Heart right ventricle (tissue), 16 donors: Measurements from ENCODE around the gene MT1F. TPM values are rescaled to one million over a fixed set of nuclear protein-coding genes. Genes with fewer than 3 reads are reported as not detected.

ENCODE experiments used
- ATAC-seq, 8 donors: fragments of 200-7000 bp; cut with Tn5 transposase; one replicate each; pipeline ENCODE4 v1.9.1; 2020; ENCODE audit warnings: mild to moderate bottlenecking in 8 of 8, moderate library complexity in 8 of 8, moderate number of reproducible peaks in 1 of 8
- DNase-seq, 2 donors: peaks; one replicate each; pipeline ENCODE4 v3.0.0-alpha.2; 2020
- H3K27ac ChIP-seq, 10 donors: fragments of 200-600 bp; sonication (generic) in 2 of 10; one replicate each; pipeline versions ENCODE4 v1.5.0 to v1.8.0; 2020 to 2022; ENCODE audit warnings: mild to moderate bottlenecking in 3 of 10
- H3K27me3 ChIP-seq, 7 donors: fragments of 200-600 bp; one replicate each; pipeline ENCODE4 v1.8.0; 2021 to 2022; ENCODE audit warnings: mild to moderate bottlenecking in 2 of 7
- H3K36me3 ChIP-seq, 9 donors: fragments of 200-600 bp; sonication (generic) in 1 of 9; one replicate each; pipeline versions ENCODE4 v1.5.0 to v1.8.0; 2020 to 2022; ENCODE audit warnings: mild to moderate bottlenecking in 2 of 9
- H3K4me1 ChIP-seq, 9 donors: fragments of 200-600 bp; sonication (generic) in 1 of 9; one replicate each; pipeline versions ENCODE4 v1.5.0 to v1.8.0; 2020 to 2022; ENCODE audit warnings: mild to moderate bottlenecking in 4 of 9
- H3K4me3 ChIP-seq, 10 donors: fragments of 200-600 bp; sonication (generic) in 2 of 10; one replicate each; pipeline versions ENCODE4 v1.5.0 to v1.8.0; 2020 to 2022; ENCODE audit warnings: mild to moderate bottlenecking in 7 of 10, moderate library complexity in 2 of 10
- H3K9me3 ChIP-seq, 11 donors: fragments of 200-600 bp in 10 of 11; sonication (generic) in 2 of 11; one replicate each; pipeline versions ENCODE4 v1.5.0 to v1.8.0; 2013 to 2022; ENCODE audit warnings: mild to moderate bottlenecking in 2 of 11, control low read depth in 1 of 11, moderate library complexity in 1 of 11
- WGBS, 2 donors: extraction: QIAGEN DNeasy Blood & Tissue Kit; methylation state at CpG; one replicate each; pipeline ENCODE4 v1.1.7; 2013; ENCODE audit warnings: inconsistent platforms in 1 of 2; 5-methylcytosine and 5-hydroxymethylcytosine counted together
- intact Hi-C, 10 donors: fragments of 100-400 bp; cut with DNase I; formaldehyde crosslinking; loops; one replicate each; pipeline versions ENCODE4 v1.11.1 to v1.14.2; 2022
- polyA plus RNA-seq, 2 donors: library from polyadenylated mRNA; stranded (reverse); fragments of 200-250 nt; gene quantifications; one replicate each; pipeline ENCODE4 v1.2.3, GENCODE V29; 2013
- total RNA-seq, 10 donors: library from RNA; stranded (reverse); fragmentation: NEBNext Ultra II Directional in 3 of 10; extraction: Animal tissue kit (Norgen Biotek cat#: 25700) in 3 of 10; gene quantifications; one replicate each; pipeline versions ENCODE4 v1.2.1 to v1.2.4, GENCODE V29; 2021 to 2023
- TF ChIP-seq, protein P1 (sequence below), 9 donors: fragments of 200-600 bp; sonication (generic) in 2 of 9; IDR thresholded peaks; one replicate each; pipeline versions ENCODE4 v1.5.0 to v1.8.0; 2021 to 2022; ENCODE audit warnings: antibody characterized with exemption in 9 of 9, mild to moderate bottlenecking in 5 of 9, moderate library complexity in 1 of 9
- donor health status: Arrhythmogenic right ventricular cardiomyopathy.
- donor health status: ischemic (EF 13 %, LVEDD 7.1; RV severe dilation, severe dysfunction).
- donor health status: healthy with polysubstance abuse.
- donor health status: DM: no; HTN: yes; CAD: no.
- donor health status: DM: no; HTN: no; CAD: no.
- donor health status: ischemic (EF 25% LVEDD 6.9; RV normal size, moderate dysfunction).
- donor health status: ischemic (EF 25% LVEDD 5.7; RV mildly dilated, moderate dysfunction).
- donor health status: healthy.
- donor health status: DM: yes; HTN: yes; CAD: no.
- donor health status: Ischemic cardiomyopathy.
- donor health status: ischemic (EF 35%, LVEDD 5.7; RV mildly dilated, moderate dysfunction).
- donor health status: nonischemic (EF 11% LVEDD 7.7; RV severe dilation, severe dysfunction).
- donor health status: DM: yes; HTN: yes; CAD: no.
- donor health status: PGD.
- donor health status: ischemic (EF 29% LVEDD 5.4; RV normal size, mild dysfunction).
- donor health status: nonischemic (EF 23%, LVEDD 6.1; RV moderate dilation, normal function).

Gene MT1F
- total and polyA plus RNA-seq, 12 donors, result 0.98 to 7.7 (median 2.4) TPM

DNA sequence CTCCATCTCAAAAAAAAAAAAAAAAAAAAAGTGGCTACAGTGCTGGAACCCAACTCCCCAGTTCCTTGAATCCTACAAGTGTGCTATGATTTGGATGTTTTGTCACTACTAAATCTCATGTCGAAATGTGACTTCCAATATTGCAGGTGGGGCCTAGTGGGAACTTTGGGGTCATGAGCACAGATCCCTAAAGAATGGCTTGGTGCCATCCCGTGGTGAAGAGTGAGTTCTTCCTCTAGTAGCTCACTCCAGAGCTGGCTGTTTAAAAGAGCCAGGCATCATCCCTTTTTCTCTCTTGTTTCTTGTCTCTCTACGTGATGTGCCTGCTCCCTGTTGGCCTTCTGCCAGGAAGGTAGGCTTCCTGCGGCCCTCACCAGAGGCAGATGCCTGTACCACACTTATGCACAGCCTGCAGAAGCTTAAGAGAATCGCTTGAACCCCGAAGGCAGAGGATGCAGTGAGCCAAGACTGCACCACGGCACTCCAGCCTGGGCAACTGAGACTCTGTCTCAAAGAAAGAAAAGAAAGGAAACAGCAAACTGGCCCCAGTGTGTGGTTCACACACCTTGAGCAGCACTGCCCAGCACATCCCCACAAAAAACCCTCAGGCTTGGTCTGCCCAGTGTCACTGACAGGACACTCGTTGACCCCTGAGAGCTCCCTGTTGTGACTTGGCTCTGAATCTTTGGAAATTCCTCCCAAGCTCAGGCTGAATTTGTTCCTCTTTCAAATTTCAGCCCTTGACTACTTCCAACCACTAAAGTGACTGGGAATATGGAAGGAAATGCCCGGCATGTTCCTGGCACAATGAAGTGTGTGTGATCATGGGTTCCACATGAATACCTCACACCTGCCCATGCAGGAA, 29.0 kb upstream of the MT1F start:
- TF ChIP-seq, protein P1, sequence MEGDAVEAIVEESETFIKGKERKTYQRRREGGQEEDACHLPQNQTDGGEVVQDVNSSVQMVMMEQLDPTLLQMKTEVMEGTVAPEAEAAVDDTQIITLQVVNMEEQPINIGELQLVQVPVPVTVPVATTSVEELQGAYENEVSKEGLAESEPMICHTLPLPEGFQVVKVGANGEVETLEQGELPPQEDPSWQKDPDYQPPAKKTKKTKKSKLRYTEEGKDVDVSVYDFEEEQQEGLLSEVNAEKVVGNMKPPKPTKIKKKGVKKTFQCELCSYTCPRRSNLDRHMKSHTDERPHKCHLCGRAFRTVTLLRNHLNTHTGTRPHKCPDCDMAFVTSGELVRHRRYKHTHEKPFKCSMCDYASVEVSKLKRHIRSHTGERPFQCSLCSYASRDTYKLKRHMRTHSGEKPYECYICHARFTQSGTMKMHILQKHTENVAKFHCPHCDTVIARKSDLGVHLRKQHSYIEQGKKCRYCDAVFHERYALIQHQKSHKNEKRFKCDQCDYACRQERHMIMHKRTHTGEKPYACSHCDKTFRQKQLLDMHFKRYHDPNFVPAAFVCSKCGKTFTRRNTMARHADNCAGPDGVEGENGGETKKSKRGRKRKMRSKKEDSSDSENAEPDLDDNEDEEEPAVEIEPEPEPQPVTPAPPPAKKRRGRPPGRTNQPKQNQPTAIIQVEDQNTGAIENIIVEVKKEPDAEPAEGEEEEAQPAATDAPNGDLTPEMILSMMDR (IDR thresholded peaks at IDR 0.05), result no peak
- ATAC-seq (no peak), DNase-seq (no peak)
- Histone ChIP-seq H3K4me1 (peaks cover 0 to 41% (median 22%) of the 10 kb centered on the region in 9 donors), H3K9me3 (no peaks in the 10 kb centered on the region), H3K27ac (no peak overlapping the region), H3K36me3 (no peaks in the 10 kb centered on the region), H3K4me3 (no peak overlapping the region), H3K27me3 (peaks cover 0 to 34% (median 0%) of the 10 kb centered on the region in 7 donors)
- WGBS, 2 donors, result 71 to 79% methylated on average over 9 of the region's 9 CpGs
- intact Hi-C loops, result loop anchor here in 2 of 10 donors (5.0 kb wide), 1 partner anchor 54 kb away; the partner anchor contains the start of gene MT1X (in 2 of the 2)

DNA sequence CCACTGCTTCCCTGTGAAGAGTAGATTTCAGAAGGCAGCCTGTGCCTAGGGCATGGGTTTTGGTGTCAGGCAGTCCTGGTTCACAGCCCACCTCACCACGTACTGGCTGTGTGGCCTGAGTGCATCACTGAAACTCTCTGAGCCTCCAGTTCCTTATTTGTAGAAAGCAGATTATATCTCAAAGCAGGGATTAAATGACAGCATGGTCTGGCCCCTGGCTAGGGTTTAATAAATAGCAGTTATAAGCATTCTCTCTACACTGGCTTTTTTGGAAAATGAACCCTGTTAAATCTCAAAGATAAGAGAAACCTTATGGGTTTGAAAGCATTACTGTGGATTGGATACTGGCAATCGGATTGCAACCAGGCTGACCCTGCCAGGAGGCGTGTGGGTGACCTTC, 28.2 kb upstream of the MT1F start:
- H3K36me3 ChIP-seq, result no peaks in the 10 kb centered on the region
- H3K27ac ChIP-seq, result no peak overlapping the region
- 86 to 94% methylated on average over 3 of the region's 3 CpGs for WGBS, 2 donors
- H3K4me1 ChIP-seq, result peaks cover 0 to 41% (median 22%) of the 10 kb centered on the region in 9 donors
- ATAC-seq (no peak), DNase-seq (no peak)
- H3K27me3 ChIP-seq, result peaks cover 0 to 42% (median 3%) of the 10 kb centered on the region in 7 donors
- intact Hi-C loops, result loop anchor here in 2 of 10 donors (5.0 kb wide), 1 partner anchor 53 kb away; the partner anchor contains the start of gene MT1X (in 2 of the 2)
- no peak overlapping the region for H3K4me3 ChIP-seq
- no peaks in the 10 kb centered on the region for H3K9me3 ChIP-seq
- TF ChIP-seq, protein P1 (IDR thresholded peaks at IDR 0.05), result no peak

- Histone ChIP-seq H3K4me3 (no peak overlapping the region), H3K36me3 (no peaks in the 10 kb centered on the region), H3K4me1 (peaks cover 0 to 43% (median 22%) of the 10 kb centered on the region in 9 donors), H3K27me3 (peaks cover 0 to 48% (median 9%) of the 10 kb centered on the region in 7 donors), H3K27ac (no peak overlapping the region), H3K9me3 (no peaks in the 10 kb centered on the region)
- WGBS, 2 donors, result 77 to 78% methylated on average over 3 of the region's 3 CpGs
- ATAC-seq (no peak), DNase-seq (no peak)
- TF ChIP-seq, protein P1 (IDR thresholded peaks at IDR 0.05), result no peak
- intact Hi-C loops, result no loop called here
These were observed 27.6 kb upstream of the MT1F start for GRCh38 chr16:56630134-56630533.

- WGBS, 2 donors, result 93 to 94% methylated on average over 10 of the region's 10 CpGs
- Histone ChIP-seq H3K4me1 (peaks cover 0 to 43% (median 24%) of the 10 kb centered on the region in 9 donors), H3K4me3 (no peak overlapping the region), H3K27me3 (peaks cover 3 to 55% (median 19%) of the 10 kb centered on the region in 7 donors), H3K36me3 (no peaks in the 10 kb centered on the region), H3K9me3 (no peaks in the 10 kb centered on the region), H3K27ac (peak overlapping the region in 5 of 10 donors; percentile 71 to 82 (median 80))
- no peak for ATAC-seq
- intact Hi-C loops, result no loop called here
- TF ChIP-seq, protein P1 (IDR thresholded peaks at IDR 0.05), result no peak
- DNase-seq, result no peak
These were observed 26.6 kb upstream of the MT1F start for GRCh38 chr16:56631197-56631596.
